NT2/D1 (cell line): ENCODE data around the gene LPCAT2.

Experiments
- DNase-seq: peaks from one replicate; pipeline ENCODE4 v3.0.0-alpha.2; 2011; ENCODE audit warnings: low read depth, low spot score
- H3K27me3 ChIP-seq: 2 replicates; pipeline ENCODE4 v1.6.0; 2011; ENCODE audit warnings: mild to moderate bottlenecking; ENCODE audit not compliant: insufficient read length, insufficient read depth
- H3K36me3 ChIP-seq: 2 replicates; pipeline ENCODE4 v1.6.1; 2011; ENCODE audit warnings: mild to moderate bottlenecking, low read length, mixed read lengths; ENCODE audit not compliant: insufficient read depth, insufficient read length
- H3K4me1 ChIP-seq: 2 replicates; pipeline ENCODE4 v1.5.1; 2011; ENCODE audit not compliant: insufficient read depth, insufficient read length
- H3K4me3 ChIP-seq: 2 replicates; pipeline ENCODE4 v1.5.1; 2011; ENCODE audit warnings: low read depth; ENCODE audit not compliant: insufficient read length
- H3K9ac ChIP-seq: 2 replicates; pipeline ENCODE4 v1.6.0; 2011; ENCODE audit warnings: low read depth; ENCODE audit not compliant: insufficient read length
- H3K9me3 ChIP-seq: 2 replicates; pipeline ENCODE4 v1.5.1; 2011; ENCODE audit warnings: mild to moderate bottlenecking, low read length; ENCODE audit not compliant: insufficient read depth
- SUZ12 ChIP-seq: IDR thresholded peaks from 2 replicates; pipeline ENCODE4 v1.6.1; 2011; ENCODE audit not compliant: insufficient read length, insufficient read depth; ENCODE audit errors: extremely low read depth
- YY1 ChIP-seq: IDR thresholded peaks from 2 replicates; pipeline ENCODE4 v1.6.1; 2011; ENCODE audit not compliant: insufficient read length, insufficient read depth
- ZNF274 ChIP-seq: IDR thresholded peaks from 2 replicates; pipeline ENCODE4 v1.6.1; 2011; ENCODE audit warnings: mild to moderate bottlenecking, low read depth, low read length

The LPCAT2 gene

GRCh38 chr16:55559933-55560516 is 51.2 kb downstream of the LPCAT2 start:
- Histone ChIP-seq H3K4me1 (no peaks in the 10 kb centered on the region), H3K36me3 (peaks cover 5% of the 10 kb centered on the region), H3K4me3 (no peak overlapping the region), H3K9me3 (no peaks in the 10 kb centered on the region), H3K27me3 (no peaks in the 10 kb centered on the region), H3K9ac (no peak overlapping the region)
- no peak for DNase-seq
- TF ChIP-seq YY1 (no peak), SUZ12 (no peak), ZNF274 (no peak)

GRCh38 chr16:55561319-55561848 is 52.5 kb downstream of the LPCAT2 start:
- TF ChIP-seq SUZ12, result no peak
- no peak for TF ChIP-seq ZNF274
- no peak for TF ChIP-seq YY1
- H3K27me3 ChIP-seq, result no peaks in the 10 kb centered on the region
- H3K9ac ChIP-seq, result no peak overlapping the region
- peaks cover 5% of the 10 kb centered on the region for H3K36me3 ChIP-seq
- H3K4me1 ChIP-seq, result no peaks in the 10 kb centered on the region
- H3K9me3 ChIP-seq, result no peaks in the 10 kb centered on the region
- H3K4me3 ChIP-seq, result no peak overlapping the region
- DNase-seq, result no peak

GRCh38 chr16:55562936-55563335 is 54.1 kb downstream of the LPCAT2 start:
- peaks cover 15% of the 10 kb centered on the region for H3K36me3 ChIP-seq

GRCh38 chr16:55563797-55564196 is 54.9 kb downstream of the LPCAT2 start:
- TF ChIP-seq YY1, result no peak
- peaks cover 15% of the 10 kb centered on the region for H3K36me3 ChIP-seq
- no peaks in the 10 kb centered on the region for H3K4me1 ChIP-seq
- H3K4me3 ChIP-seq, result no peak overlapping the region
- H3K9ac ChIP-seq, result no peak overlapping the region
- no peak for DNase-seq
- no peaks in the 10 kb centered on the region for H3K27me3 ChIP-seq
- no peaks in the 10 kb centered on the region for H3K9me3 ChIP-seq

More at GRCh38 chr16:55562936-55563335, 54.1 kb downstream of the LPCAT2 start:
- DNase-seq, result no peak
- Histone ChIP-seq H3K9me3 (no peaks in the 10 kb centered on the region), H3K4me3 (no peak overlapping the region), H3K27me3 (no peaks in the 10 kb centered on the region), H3K4me1 (no peaks in the 10 kb centered on the region), H3K9ac (no peak overlapping the region)
- TF ChIP-seq SUZ12 (no peak), ZNF274 (no peak), YY1 (no peak)

- DNase-seq, result no peak
- Histone ChIP-seq H3K4me1 (no peaks in the 10 kb centered on the region), H3K9ac (no peak overlapping the region), H3K4me3 (no peak overlapping the region), H3K36me3 (peaks cover 15% of the 10 kb centered on the region), H3K9me3 (no peaks in the 10 kb centered on the region), H3K27me3 (no peaks in the 10 kb centered on the region)
- no peak for TF ChIP-seq SUZ12
- no peak for TF ChIP-seq YY1
- TF ChIP-seq ZNF274, result no peak
Measured at GRCh38 chr16:55565086-55565485, 56.2 kb downstream of the LPCAT2 start.

GRCh38 chr16:55566432-55567175 is 57.7 kb downstream of the LPCAT2 start, which contains the start of gene CAPNS2:
TSS of gene CAPNS2 (plus strand) at chr16:55566684. CDS start at chr16:55566757, 73 bp downstream.
- H3K9ac ChIP-seq, result no peak within 1 kb of the TSS
- TF ChIP-seq ZNF274 (no peak), YY1 (no peak), SUZ12 (no peak)
- H3K36me3 ChIP-seq, result peaks cover 14% of the 10 kb centered on the region
- H3K4me1 ChIP-seq, result no peaks in the 10 kb centered on the region
- H3K4me3 ChIP-seq, result no peak within 1 kb of the TSS
- H3K27me3 ChIP-seq, result no peaks in the 10 kb centered on the region
- no peaks in the 10 kb centered on the region for H3K9me3 ChIP-seq
- DNase-seq, result no peak

GRCh38 chr16:55567382-55567781 is 58.5 kb downstream of the LPCAT2 start:
- no peak for DNase-seq
- Histone ChIP-seq H3K4me3 (no peak overlapping the region), H3K9me3 (no peaks in the 10 kb centered on the region), H3K27me3 (no peaks in the 10 kb centered on the region), H3K9ac (no peak overlapping the region), H3K36me3 (peaks cover 10% of the 10 kb centered on the region), H3K4me1 (no peaks in the 10 kb centered on the region)
- TF ChIP-seq ZNF274 (no peak), YY1 (no peak), SUZ12 (no peak)
